ENCODE results near the gene ACTL10. TPM values are rescaled to one million over a fixed set of nuclear protein-coding genes. Genes with fewer than 3 reads are reported as not detected.

Gene ACTL10
- polyA plus RNA-seq, 2 of the 4 experiments (the other 2 are of a cell fraction): not detected

GRCh38 chr20:33649201-33649681, 17.5 kb upstream of the ACTL10 start:
- 84% methylated on average over 19 of the region's 19 CpGs for WGBS (ENCODE audit: missing lambda C conversion rate)
- FAIRE-seq (no peak), DNase-seq (ENCODE audit: low read depth in 1 of 2, low spot score in 1 of 2) (no peak), ATAC-seq (no peak)
- no peak overlapping the region for H3K4me2 ChIP-seq
- H3K9me3 ChIP-seq: no peaks in the 10 kb centered on the region
- TF ChIP-seq ZNF302 (CRISPR knock-in tag; IDR thresholded peaks at IDR 0.05) (no peak), POLR2AphosphoS2 (conservative IDR thresholded peaks at IDR 0.05; ENCODE audit: low read length) (no peak), HEYL (CRISPR knock-in tag; IDR thresholded peaks at IDR 0.05) (no peak), NPAS2 (CRISPR knock-in tag; IDR thresholded peaks at IDR 0.05; ENCODE audit: borderline replicate concordance) (no peak), ESRRA (IDR thresholded peaks at IDR 0.05; ENCODE audit: borderline replicate concordance, low read length) (no peak), BHLHE40 (IDR thresholded peaks at IDR 0.05; ENCODE audit: low read depth, low read length) (no peak), MAFK (IDR thresholded peaks at IDR 0.05; ENCODE audit: partially characterized antibody) (no peak), HMGXB4 (CRISPR knock-in tag; IDR thresholded peaks at IDR 0.05; ENCODE audit: borderline replicate concordance) (no peak), EHF (CRISPR knock-in tag; IDR thresholded peaks at IDR 0.05) (no peak), KDM5A (IDR thresholded peaks at IDR 0.05) (no peak), CTCF (IDR thresholded peaks at IDR 0.05) (no peak), ZSCAN20 (CRISPR knock-in tag; IDR thresholded peaks at IDR 0.05) (no peak), TFCP2L1 (CRISPR knock-in tag; IDR thresholded peaks at IDR 0.05) (no peak), HOXB5 (CRISPR knock-in tag; IDR thresholded peaks at IDR 0.05) (no peak), NFE2L2 (conservative IDR thresholded peaks at IDR 0.05; ENCODE audit: low read length) (no peak), CHD4 (IDR thresholded peaks at IDR 0.05; ENCODE audit: borderline replicate concordance) (no peak), EP300 (IDR thresholded peaks at IDR 0.05) (no peak), HES2 (IDR thresholded peaks at IDR 0.05) (no peak)
- H3K4me1 ChIP-seq: peaks cover 4% of the 10 kb centered on the region; the same call in 1 of the 3 replicates
- POLR2A ChIA-PET: no interaction called here
- no peak overlapping the region for H3K27ac ChIP-seq
- H3K4me3 ChIP-seq: no peak overlapping the region
- CTCF ChIA-PET: interaction anchor here (0.9 to 3.1 kb wide), 5 partner anchors 19 to 806 kb away, joined by 3 to 16 read pairs (median 6); partner anchors contain the start of gene CDK5RAP1

GRCh38 chr20:33650111-33650752, 16.5 kb upstream of the ACTL10 start:
- no peak for FAIRE-seq
- H3K27ac ChIP-seq: no peak overlapping the region
- TF ChIP-seq NFE2L2 (conservative IDR thresholded peaks at IDR 0.05; ENCODE audit: low read length) (no peak), PHF8 (IDR thresholded peaks at IDR 0.05; ENCODE audit: borderline replicate concordance, low read depth) (no peak), BCL3 (IDR thresholded peaks at IDR 0.05) (no peak), REST (IDR thresholded peaks at IDR 0.05) (no peak), CEBPB (IDR thresholded peaks at IDR 0.05) (no peak), KDM5A (IDR thresholded peaks at IDR 0.05) (no peak), MYC (IDR thresholded peaks at IDR 0.05; ENCODE audit: borderline replicate concordance, low read length) (no peak), SMC3 (IDR thresholded peaks at IDR 0.05) (no peak), ATOH8 (CRISPR knock-in tag; IDR thresholded peaks at IDR 0.05; ENCODE audit: low read depth) (no peak), MAFK (IDR thresholded peaks at IDR 0.05; ENCODE audit: partially characterized antibody) (no peak), RNF2 (IDR thresholded peaks at IDR 0.05; ENCODE audit: borderline replicate concordance, low read depth) (no peak), RFX5 (IDR thresholded peaks at IDR 0.05) (no peak)

More at GRCh38 chr20:33650111-33650752, 16.5 kb upstream of the ACTL10 start:
- CTCF ChIA-PET: interaction anchor here (0.9 to 4.8 kb wide), 4 partner anchors 8 to 807 kb away, joined by 7 to 21 read pairs (median 12); no protein-coding TSS in a partner anchor
- no peak for DNase-seq (ENCODE audit: low read depth in 1 of 2, low spot score in 1 of 2)
- WGBS (ENCODE audit: missing lambda C conversion rate): 86% methylated on average over 11 of the region's 11 CpGs
- no peaks in the 10 kb centered on the region for H3K9me3 ChIP-seq
- H3K4me2 ChIP-seq: no peak overlapping the region
- H3K4me1 ChIP-seq: peaks cover 4% of the 10 kb centered on the region; the same call in 1 of the 3 replicates
- no peak overlapping the region for H3K4me3 ChIP-seq
- ATAC-seq: no peak
- POLR2A ChIA-PET: no interaction called here

All from A549 (cell line).